B cell (primary cell): ENCODE measurements around the gene CPNE2. TPM values are rescaled to one million over a fixed set of nuclear protein-coding genes. Genes with fewer than 3 reads are reported as not detected.

Experiments used
- ATAC-seq: fragments of 200-7000 bp; cut with Tn5 transposase; one replicate; pipeline ENCODE4 v1.10.0; 2021; ENCODE audit warnings: low read depth, mild to moderate bottlenecking, moderate number of reproducible peaks, moderate library complexity
- CTCF ChIA-PET: fragments of 350-600 bp; sonication (Branson Sonifier 250); formaldehyde crosslinking; loops from one replicate; lab custom pipeline; 2021; ENCODE audit warnings: antibody characterized with exemption, inconsistent platforms; lab: Charles Lee
- POLR2A ChIA-PET: fragments of 350-600 bp; sonication (Branson Sonifier 250); formaldehyde crosslinking; loops from one replicate; lab custom pipeline; 2021; ENCODE audit warnings: antibody characterized with exemption; lab: Charles Lee
- DNase-seq: peaks from one replicate; pipeline ENCODE4 v3.0.0; 2013
- H2AFZ ChIP-seq: 2 replicates; pipeline ENCODE4 v1.6.1; 2012; ENCODE audit warnings: mild to moderate bottlenecking, low read depth, low read length; ENCODE audit not compliant: insufficient read depth, poor library complexity, severe bottlenecking
- H3K27ac ChIP-seq, 2 donors: 1 replicate in 1 of 2; 2 replicates in 1 of 2; pipeline ENCODE4 v1.5.1; 2012 to 2013; ENCODE audit warnings: low read length in 2 of 2, mild to moderate bottlenecking in 2 of 2, moderate library complexity in 1 of 2
- H3K27me3 ChIP-seq, 4 experiments: fragments of 200-600 bp in 1 of 4; sonication (generic) in 1 of 4; replicated peaks in 1 of 4; 1 replicate in 2 of 4; 2 replicates in 2 of 4; pipeline versions ENCODE4 v1.6.1 to v1.7.0; 2013 to 2016; ENCODE audit warnings: low read length in 3 of 4, mild to moderate bottlenecking in 2 of 4, mixed read lengths in 1 of 4, moderate library complexity in 1 of 4; ENCODE audit not compliant: insufficient read depth in 4 of 4, control insufficient read depth in 3 of 4; ENCODE audit errors: control extremely low read depth in 1 of 4
- H3K36me3 ChIP-seq, 2 experiments: replicated peaks in 1 of 2; 1 replicate in 1 of 2; 2 replicates in 1 of 2; pipeline versions ENCODE4 v1.6.1 to v1.7.1; 2013; ENCODE audit warnings: low read length in 1 of 2; ENCODE audit not compliant: insufficient read depth in 2 of 2, control insufficient read depth in 1 of 2; ENCODE audit errors: control extremely low read depth in 1 of 2, extremely low read depth in 1 of 2
- H3K4me1 ChIP-seq, 2 donors: fragments of 200-600 bp in 1 of 2; sonication (generic) in 1 of 2; 1 replicate in 1 of 2; 2 replicates in 1 of 2; pipeline versions ENCODE4 v1.5.1 to v1.6.1; 2013 to 2017; ENCODE audit warnings: low read length in 2 of 2; ENCODE audit not compliant: control insufficient read depth in 2 of 2, insufficient read depth in 2 of 2
- H3K4me2 ChIP-seq: replicated peaks from 2 replicates; pipeline ENCODE3; 2012; ENCODE audit warnings: mild to moderate bottlenecking, low read depth, low read length; ENCODE audit not compliant: poor library complexity, severe bottlenecking
- H3K4me3 ChIP-seq, 5 experiments: fragments of 200-600 bp in 1 of 5; sonication (generic) in 1 of 5; 1 replicate in 3 of 5; 2 replicates in 2 of 5; pipeline versions ENCODE4 v1.5.1 to v1.7.0; 2011 to 2016; ENCODE audit warnings: low read length in 4 of 5, mild to moderate bottlenecking in 4 of 5, low read depth in 2 of 5, control low read depth in 1 of 5, moderate library complexity in 1 of 5; ENCODE audit not compliant: insufficient read depth in 1 of 5; ENCODE audit errors: control extremely low read depth in 1 of 5, extremely low read depth in 1 of 5
- H3K79me2 ChIP-seq: fragments of 200-600 bp; sonication (generic); one replicate; pipeline ENCODE4 v1.6.0; 2016; ENCODE audit warnings: low read length; ENCODE audit not compliant: control insufficient read depth, insufficient read depth
- H3K9ac ChIP-seq: fragments of 200-600 bp; sonication (generic); 2 replicates; pipeline ENCODE4 v1.6.1; 2017; ENCODE audit warnings: mild to moderate bottlenecking, low read length, moderate library complexity
- H3K9me3 ChIP-seq, 3 donors: one replicate each; pipeline versions ENCODE4 v1.6.1 to v1.7.1; 2013; ENCODE audit warnings: low read length in 2 of 3; ENCODE audit not compliant: control insufficient read depth in 2 of 3, insufficient read depth in 1 of 3; ENCODE audit errors: control extremely low read depth in 1 of 3
- H4K20me1 ChIP-seq: 2 replicates; pipeline ENCODE4 v1.6.0; 2012; ENCODE audit warnings: mild to moderate bottlenecking, low read length; ENCODE audit not compliant: insufficient read depth, control insufficient read depth, poor library complexity, severe bottlenecking
- H3K27ac Mint-ChIP-seq: one replicate; pipeline ENCODE4 v1.8.0; 2021; ENCODE audit warnings: mixed read lengths
- H3K27me3 Mint-ChIP-seq: one replicate; pipeline ENCODE4 v1.8.0; 2021; ENCODE audit warnings: mixed read lengths
- H3K4me1 Mint-ChIP-seq: one replicate; pipeline ENCODE4 v1.8.0; 2021; ENCODE audit warnings: mixed read lengths
- H3K4me3 Mint-ChIP-seq: one replicate; pipeline ENCODE4 v1.8.0; 2021; ENCODE audit warnings: mixed read lengths
- H3K9me3 Mint-ChIP-seq: one replicate; pipeline ENCODE4 v1.8.0; 2022; ENCODE audit warnings: mixed read lengths; ENCODE audit not compliant: insufficient read depth
- CTCF ChIP-seq: fragments of 200-600 bp; IDR thresholded peaks from one replicate; pipeline ENCODE4 v1.8.0; 2022; ENCODE audit warnings: antibody characterized with exemption, mild to moderate bottlenecking
- EZH2 ChIP-seq: IDR thresholded peaks from 2 replicates; pipeline ENCODE4 v1.6.1; 2012; ENCODE audit warnings: borderline replicate concordance, low read depth, mild to moderate bottlenecking, moderate library complexity, low read length; ENCODE audit not compliant: insufficient read depth, poor library complexity, severe bottlenecking
- WGBS: methylation state at CpG from one replicate; pipeline ENCODE4 v1.1.5; 2013; ENCODE audit warnings: missing lambda C conversion rate; ENCODE audit not compliant: insufficient coverage; 5-methylcytosine and 5-hydroxymethylcytosine counted together
- intact Hi-C: fragments of 100-400 bp; cut with micrococcal nuclease; formaldehyde crosslinking; loops from one replicate; pipeline ENCODE4 v1.10.0; 2022
- polyA plus RNA-seq: library from polyadenylated mRNA; depleted of rRNA; stranded (reverse); fragments of >200 nt; gene quantifications from 2 replicates; pipeline ENCODE4 v1.2.3, GENCODE V29; 2012
- total RNA-seq, 2 donors: library from RNA; stranded (reverse); fragments of 120-200 nt in 1 of 2; gene quantifications; 1 replicate in 1 of 2; 2 replicates in 1 of 2; pipeline versions ENCODE4 v1.2.3 to v1.2.4, GENCODE V29; 2013 to 2022

The CPNE2 gene
- total and polyA plus RNA-seq, 2 donors (not counting 1 experiment from before 2014, with no cell fraction given) = 1.5 to 2.9 TPM

- 98% methylated on average over 6 of the region's 7 CpGs for whole genome bisulfite sequencing
- ChIA-PET POLR2A (no interaction called here), CTCF (no interaction called here)
- Histone ChIP-seq H3K27me3 (no peaks in the 10 kb centered on the region), H3K9me3 (no peaks in the 10 kb centered on the region), H3K27ac (no peak overlapping the region), H3K79me2 (no peaks in the 10 kb centered on the region), H2AFZ (no peak overlapping the region), H3K4me2 (no peak overlapping the region), H3K4me3 (no peak overlapping the region), H4K20me1 (no peaks in the 10 kb centered on the region), H3K36me3 (peaks cover 0 to 78% of the 10 kb centered on the region in 2 experiments), H3K4me1 (no peaks in the 10 kb centered on the region), H3K9ac (no peak overlapping the region)
- no peak for ATAC-seq
- intact Hi-C loops = no loop called here
- Mint-ChIP-seq H3K27ac (no peak overlapping the region), H3K4me3 (no peak overlapping the region), H3K9me3 (no peaks in the 10 kb centered on the region), H3K4me1 (no peaks in the 10 kb centered on the region), H3K27me3 (no peaks in the 10 kb centered on the region)
- no peak for DNase-seq
- TF ChIP-seq EZH2 (no peak), CTCF (no peak)
Measured at GRCh38 chr16:57077714-57078113, 14.7 kb upstream of the CPNE2 start.

GRCh38 chr16:57081744-57082143 is 10.6 kb upstream of the CPNE2 start:
- Histone ChIP-seq H3K27me3 (no peaks in the 10 kb centered on the region), H3K27ac (no peak overlapping the region), H3K4me2 (no peak overlapping the region), H3K4me1 (peaks cover 4 to 8% of the 10 kb centered on the region in 2 donors), H2AFZ (no peak overlapping the region), H3K4me3 (no peak overlapping the region), H3K36me3 (peaks cover 0 to 57% of the 10 kb centered on the region in 2 experiments), H3K9ac (no peak overlapping the region), H3K9me3 (no peaks in the 10 kb centered on the region), H3K79me2 (no peaks in the 10 kb centered on the region), H4K20me1 (no peaks in the 10 kb centered on the region)
- TF ChIP-seq EZH2 = no peak
- no peak for TF ChIP-seq CTCF
- ChIA-PET POLR2A (no interaction called here), CTCF (interaction anchor here (0.6 to 5.0 kb wide), 3 partner anchors 12 to 117 kb away, joined by 3 to 42 read pairs (median 36); partner anchors contain the start of gene CPNE2)
- Mint-ChIP-seq H3K27me3 (no peaks in the 10 kb centered on the region), H3K4me3 (no peak overlapping the region), H3K9me3 (no peaks in the 10 kb centered on the region), H3K27ac (no peak overlapping the region), H3K4me1 (peaks cover 11% of the 10 kb centered on the region)
- no peak for DNase-seq
- intact Hi-C loops = loop anchor here (5.0 kb wide), 1 partner anchor 221 kb away; no protein-coding TSS in a partner anchor
- ATAC-seq = no peak
